Psoas muscle (tissue), 8 donors: ENCODE measurements around the gene PLSCR4. TPM values are rescaled to one million over a fixed set of nuclear protein-coding genes. Genes with fewer than 3 reads are reported as not detected.

Source experiments
- ATAC-seq, 4 donors: fragments of 200-7000 bp; cut with Tn5 transposase; one replicate each; pipeline ENCODE4 v1.9.1; 2020; ENCODE audit warnings: moderate library complexity in 3 of 4, mild to moderate bottlenecking in 2 of 4
- DNase-seq, 2 donors: peaks; one replicate each; pipeline ENCODE4 v3.0.0-alpha.2; 2020
- H3K27ac ChIP-seq: fragments of 200-600 bp; one replicate; pipeline ENCODE4 v1.8.0; 2022
- H3K27me3 ChIP-seq, 3 donors: fragments of 200-600 bp in 1 of 3; one replicate each; pipeline versions ENCODE4 v1.6.1 to v1.8.0; 2013 to 2022; ENCODE audit warnings: low read length in 2 of 3, mild to moderate bottlenecking in 2 of 3, moderate library complexity in 1 of 3; ENCODE audit not compliant: insufficient read depth in 3 of 3
- H3K36me3 ChIP-seq, 2 donors: fragments of 200-600 bp in 1 of 2; one replicate each; pipeline versions ENCODE4 v1.6.1 to v1.8.0; 2013 to 2022; ENCODE audit warnings: low read depth in 1 of 2, mild to moderate bottlenecking in 1 of 2, moderate library complexity in 1 of 2; ENCODE audit not compliant: insufficient read depth in 1 of 2
- H3K4me1 ChIP-seq: fragments of 200-600 bp; one replicate; pipeline ENCODE4 v1.8.0; 2022
- H3K4me3 ChIP-seq: fragments of 200-600 bp; one replicate; pipeline ENCODE4 v1.8.0; 2022; ENCODE audit warnings: mild to moderate bottlenecking
- H3K9me3 ChIP-seq: fragments of 200-600 bp; one replicate; pipeline ENCODE4 v1.8.0; 2022
- CTCF ChIP-seq: fragments of 200-600 bp; IDR thresholded peaks from one replicate; pipeline ENCODE4 v1.8.0; 2022; ENCODE audit warnings: antibody characterized with exemption
- WGBS, 3 donors: extraction: QIAGEN DNeasy Blood & Tissue Kit; methylation state at CpG; one replicate each; pipeline versions ENCODE4 v1.1.6 to v1.1.7; 2013; 5-methylcytosine and 5-hydroxymethylcytosine counted together
- intact Hi-C, 2 donors: fragments of 100-400 bp; cut with DNase I; formaldehyde crosslinking; loops; one replicate each; pipeline versions ENCODE4 v1.11.0 to v1.14.2; 2022
- polyA plus RNA-seq, 3 donors: library from polyadenylated mRNA; stranded (reverse); fragments of 200-250 nt; gene quantifications; one replicate each; pipeline ENCODE4 v1.2.3, GENCODE V29; 2013
- total RNA-seq, 4 donors: library from RNA; stranded (reverse); fragmentation: NEBNext Ultra II Directional in 2 of 4; extraction: Animal tissue kit (Norgen Biotek cat#: 25700) in 2 of 4; gene quantifications; one replicate each; pipeline versions ENCODE4 v1.2.1 to v1.2.4, GENCODE V29; 2021 to 2023
- donor health status: healthy with polysubstance abuse.
- donor health status: DM: no; HTN: no; CAD: no; lungs with moderate emphysema.
- donor health status: Bipolar disorder and iron deficiency.
- donor health status: healthy.
- donor health status: DM: yes; HTN: yes; CAD: no.
- donor health status: DM: no; HTN: no; CAD: no.
- donor health status: DM: no; HTN: no; CAD: no.
- donor health status: DM: yes; HTN: yes; CAD: no.

Gene PLSCR4
- total and polyA plus RNA-seq, 7 donors = 2.0 to 13.5 (median 3.6) TPM

GRCh38 chr3:146199762-146200161, 51.1 kb downstream of the PLSCR4 start:
- no peaks in the 10 kb centered on the region for H3K9me3 ChIP-seq
- H3K27ac ChIP-seq = peak overlapping the region; percentile 51
- H3K4me1 ChIP-seq = peaks cover 26% of the 10 kb centered on the region
- H3K4me3 ChIP-seq = peak overlapping the region; percentile 2
- no peaks in the 10 kb centered on the region for H3K27me3 ChIP-seq
- ATAC-seq = peak in 3 of 4 donors; percentile 32 to 76 (median 73)
- 25 to 43% (median 28%) methylated on average over 5 of the region's 5 CpGs for WGBS, 3 donors
- DNase-seq = no peak
- no peak for TF ChIP-seq CTCF
- H3K36me3 ChIP-seq = no peaks in the 10 kb centered on the region
- intact Hi-C loops = no loop called here

- Histone ChIP-seq H3K36me3 (no peaks in the 10 kb centered on the region), H3K9me3 (no peaks in the 10 kb centered on the region), H3K4me3 (no peak overlapping the region), H3K27ac (no peak overlapping the region), H3K27me3 (no peaks in the 10 kb centered on the region), H3K4me1 (peaks cover 26% of the 10 kb centered on the region)
- intact Hi-C loops = no loop called here
- TF ChIP-seq CTCF = no peak
- 58 to 61% (median 59%) methylated on average over 2 of the region's 2 CpGs for WGBS, 3 donors
- ATAC-seq (peak in 2 of 4 donors; percentile 52 to 63), DNase-seq (no peak)
Observed at GRCh38 chr3:146196789-146197188, 54.1 kb downstream of the PLSCR4 start.

- no peak for TF ChIP-seq CTCF
- no peaks in the 10 kb centered on the region for H3K27me3 ChIP-seq
- no peaks in the 10 kb centered on the region for H3K9me3 ChIP-seq
- no peak overlapping the region for H3K4me3 ChIP-seq
- intact Hi-C loops = no loop called here
- H3K27ac ChIP-seq = no peak overlapping the region
- 16 to 26% (median 20%) methylated on average over 4 of the region's 4 CpGs for WGBS, 3 donors
- peaks cover 26% of the 10 kb centered on the region for H3K4me1 ChIP-seq
- DNase-seq (no peak), ATAC-seq (no peak)
- no peaks in the 10 kb centered on the region for H3K36me3 ChIP-seq
Observed at GRCh38 chr3:146195605-146196004, 55.3 kb downstream of the PLSCR4 start.

GRCh38 chr3:146195030-146195429, 55.9 kb downstream of the PLSCR4 start:
- H3K4me1 ChIP-seq = peaks cover 21% of the 10 kb centered on the region
- intact Hi-C loops = no loop called here
- DNase-seq (no peak), ATAC-seq (no peak)
- H3K4me3 ChIP-seq = no peak overlapping the region
- no peak for TF ChIP-seq CTCF
- H3K36me3 ChIP-seq = no peaks in the 10 kb centered on the region
- H3K27me3 ChIP-seq = no peaks in the 10 kb centered on the region
- H3K27ac ChIP-seq = no peak overlapping the region
- H3K9me3 ChIP-seq = no peaks in the 10 kb centered on the region
- WGBS, 3 donors = 31 to 36% (median 31%) methylated on average over 3 of the region's 3 CpGs

- TF ChIP-seq CTCF = no peak
- DNase-seq (no peak), ATAC-seq (no peak)
- Histone ChIP-seq H3K4me3 (no peak overlapping the region), H3K4me1 (peaks cover 10% of the 10 kb centered on the region), H3K27ac (no peak overlapping the region), H3K9me3 (no peaks in the 10 kb centered on the region), H3K36me3 (no peaks in the 10 kb centered on the region), H3K27me3 (no peaks in the 10 kb centered on the region)
- intact Hi-C loops = no loop called here
- WGBS, 3 donors = 84 to 96% (median 94%) methylated on average over 1 of the region's 1 CpG
Observed at GRCh38 chr3:146191051-146191450, 59.9 kb downstream of the PLSCR4 start.
